ENCODE data around the gene PPP6R3.

The PPP6R3 gene

DNA sequence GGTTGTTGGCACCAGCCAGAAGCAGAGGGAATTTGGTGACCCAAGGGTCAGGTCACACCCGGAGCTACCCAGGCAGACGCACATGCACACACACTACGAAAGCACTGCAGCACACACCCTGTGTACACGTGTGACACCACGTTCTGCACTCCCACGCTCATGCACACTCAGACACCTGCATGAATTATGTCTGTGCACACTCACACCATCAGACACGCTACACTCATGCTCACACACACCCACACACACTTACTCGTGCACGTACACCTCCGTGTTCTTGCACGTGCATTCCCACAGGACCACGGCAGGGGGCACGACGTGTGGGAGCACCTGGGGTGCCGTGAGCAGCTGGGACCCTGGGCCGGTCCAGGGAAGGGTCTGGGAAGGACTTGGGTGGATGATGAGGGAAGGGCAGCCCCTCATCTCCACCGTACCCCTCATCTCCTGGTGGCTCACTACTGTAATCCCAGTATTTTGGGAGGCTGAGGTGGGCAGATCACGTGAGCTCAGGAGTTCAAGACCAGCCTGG, 203.0 kb downstream of the PPP6R3 start:
- no peaks in the 10 kb centered on the region for H3K4me1 ChIP-seq
- no peaks in the 10 kb centered on the region for H3K9me3 ChIP-seq (ENCODE audit: control insufficient read depth, low read length)
- no peak overlapping the region for H3K4me2 ChIP-seq (ENCODE audit: low read length)
- H3K27me3 ChIP-seq (ENCODE audit: control insufficient read depth, insufficient read depth, low read length), result no peaks in the 10 kb centered on the region
- H3K79me2 ChIP-seq, result no peaks in the 10 kb centered on the region
- no peak for TF ChIP-seq CTCF (IDR thresholded peaks at IDR 0.05)
- no peak overlapping the region for H3K4me3 ChIP-seq (ENCODE audit: low read depth, low read length)
- H3K9ac ChIP-seq, result no peak overlapping the region
- H3K36me3 ChIP-seq (ENCODE audit: control insufficient read depth, insufficient read depth, low read length), result no peaks in the 10 kb centered on the region
- no peak overlapping the region for H2AFZ ChIP-seq
- H3K27ac ChIP-seq, result no peak overlapping the region

DNA sequence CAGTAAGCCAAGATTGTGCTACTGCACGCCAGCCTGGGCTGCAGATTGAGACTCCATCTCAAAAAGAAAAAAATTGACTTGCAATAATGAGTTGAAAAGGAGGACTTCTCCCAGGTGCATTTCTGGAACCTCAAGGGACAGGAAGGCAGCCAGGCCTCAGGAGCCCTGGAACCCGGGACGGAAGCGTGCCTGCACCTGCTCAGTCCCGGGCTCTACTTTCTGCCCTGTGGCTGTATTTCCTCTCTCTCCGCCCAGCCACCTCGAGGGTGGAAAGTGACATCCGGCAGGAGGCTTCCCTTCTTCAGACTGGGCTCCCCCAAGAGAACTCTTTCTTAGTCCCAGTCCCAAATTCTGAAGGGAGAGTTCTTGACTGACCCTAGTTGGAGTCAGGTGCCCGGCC, 203.6 kb downstream of the PPP6R3 start:
- no peak overlapping the region for H2AFZ ChIP-seq
- no peaks in the 10 kb centered on the region for H3K9me3 ChIP-seq (ENCODE audit: control insufficient read depth, low read length)
- H3K79me2 ChIP-seq, result no peaks in the 10 kb centered on the region
- no peaks in the 10 kb centered on the region for H3K4me1 ChIP-seq
- no peak overlapping the region for H3K4me3 ChIP-seq (ENCODE audit: low read depth, low read length)
- no peak for TF ChIP-seq CTCF (IDR thresholded peaks at IDR 0.05)
- H3K9ac ChIP-seq, result no peak overlapping the region
- no peak overlapping the region for H3K27ac ChIP-seq
- no peaks in the 10 kb centered on the region for H3K27me3 ChIP-seq (ENCODE audit: control insufficient read depth, insufficient read depth, low read length)
- H3K4me2 ChIP-seq (ENCODE audit: low read length), result no peak overlapping the region
- no peaks in the 10 kb centered on the region for H3K36me3 ChIP-seq (ENCODE audit: control insufficient read depth, insufficient read depth, low read length)

- H3K4me1 ChIP-seq, result no peaks in the 10 kb centered on the region
- no peak overlapping the region for H3K4me3 ChIP-seq (ENCODE audit: low read depth, low read length)
- no peak overlapping the region for H3K9ac ChIP-seq
- H2AFZ ChIP-seq, result no peak overlapping the region
- H3K27me3 ChIP-seq (ENCODE audit: control insufficient read depth, insufficient read depth, low read length), result no peaks in the 10 kb centered on the region
- no peak for TF ChIP-seq CTCF (IDR thresholded peaks at IDR 0.05)
- no peaks in the 10 kb centered on the region for H3K9me3 ChIP-seq (ENCODE audit: control insufficient read depth, low read length)
- no peak overlapping the region for H3K4me2 ChIP-seq (ENCODE audit: low read length)
- H3K36me3 ChIP-seq (ENCODE audit: control insufficient read depth, insufficient read depth, low read length), result no peaks in the 10 kb centered on the region
- no peaks in the 10 kb centered on the region for H3K79me2 ChIP-seq
- H3K27ac ChIP-seq, result no peak overlapping the region
Observed at GRCh38 chr11:68664906-68665305, 204.4 kb downstream of the PPP6R3 start.
